ENCODE measurements around the gene CDH1. TPM values are rescaled to one million over a fixed set of nuclear protein-coding genes. Genes with fewer than 3 reads are reported as not detected.
A peak's percentile ranks its signal among the peaks of the same experiment; 100 is the strongest.

The CDH1 gene
- total RNA-seq, 1 donor from 2014 or later: 3.1 TPM

DNA sequence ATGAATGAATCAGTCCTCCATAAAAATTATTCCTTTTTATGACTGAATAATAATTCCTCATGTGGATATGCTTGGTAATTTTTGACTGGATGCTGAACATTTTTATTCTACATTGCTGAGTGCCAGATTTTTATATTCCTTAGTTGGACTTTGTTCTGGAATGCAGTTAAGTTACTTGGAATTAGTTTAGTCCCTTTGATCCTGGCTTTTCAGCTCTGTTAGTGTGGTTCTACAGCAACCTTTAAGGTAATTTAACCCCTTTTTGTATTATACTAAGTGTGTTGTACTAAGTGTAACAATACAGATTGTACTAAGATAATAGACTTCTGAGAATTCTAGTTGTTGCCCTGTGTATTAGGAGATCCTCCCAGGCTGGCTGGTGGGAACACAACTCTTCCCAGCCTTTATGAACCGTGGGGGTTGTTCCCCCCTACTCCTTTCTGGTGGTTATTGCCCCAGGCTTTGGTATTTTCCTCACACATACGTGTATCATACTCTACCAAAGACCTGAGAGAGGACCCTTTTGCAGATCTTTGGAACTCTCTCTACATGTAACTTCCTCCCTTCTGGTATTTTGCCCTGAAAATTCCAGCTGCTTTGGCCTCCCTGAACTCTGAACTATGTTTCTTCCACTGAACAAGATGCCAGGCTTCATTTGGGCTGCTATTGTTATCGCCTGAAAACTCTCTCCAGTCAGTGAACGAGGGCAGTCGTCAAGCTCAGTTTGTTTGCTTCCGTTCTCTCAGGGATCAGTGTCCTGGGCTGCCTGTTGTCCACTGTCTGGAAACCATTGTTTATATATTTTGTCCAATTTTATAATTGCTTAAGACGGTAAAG, 136.8 kb downstream of the CDH1 start:
- no peak overlapping the region for H3K27ac Mint-ChIP-seq (ENCODE audit: unreplicated experiment)
- no peak overlapping the region for H3K4me3 Mint-ChIP-seq (ENCODE audit: unreplicated experiment)
- H3K4me1 Mint-ChIP-seq (ENCODE audit: unreplicated experiment): peaks cover 3% of the 10 kb centered on the region
- no peaks in the 10 kb centered on the region for H3K27me3 Mint-ChIP-seq (ENCODE audit: unreplicated experiment)
- DNase-seq (ENCODE audit: low spot score): no peak
- H3K36me3 Mint-ChIP-seq (ENCODE audit: low read depth, unreplicated experiment): peaks cover 4% of the 10 kb centered on the region
- TF ChIP-seq, protein P1, sequence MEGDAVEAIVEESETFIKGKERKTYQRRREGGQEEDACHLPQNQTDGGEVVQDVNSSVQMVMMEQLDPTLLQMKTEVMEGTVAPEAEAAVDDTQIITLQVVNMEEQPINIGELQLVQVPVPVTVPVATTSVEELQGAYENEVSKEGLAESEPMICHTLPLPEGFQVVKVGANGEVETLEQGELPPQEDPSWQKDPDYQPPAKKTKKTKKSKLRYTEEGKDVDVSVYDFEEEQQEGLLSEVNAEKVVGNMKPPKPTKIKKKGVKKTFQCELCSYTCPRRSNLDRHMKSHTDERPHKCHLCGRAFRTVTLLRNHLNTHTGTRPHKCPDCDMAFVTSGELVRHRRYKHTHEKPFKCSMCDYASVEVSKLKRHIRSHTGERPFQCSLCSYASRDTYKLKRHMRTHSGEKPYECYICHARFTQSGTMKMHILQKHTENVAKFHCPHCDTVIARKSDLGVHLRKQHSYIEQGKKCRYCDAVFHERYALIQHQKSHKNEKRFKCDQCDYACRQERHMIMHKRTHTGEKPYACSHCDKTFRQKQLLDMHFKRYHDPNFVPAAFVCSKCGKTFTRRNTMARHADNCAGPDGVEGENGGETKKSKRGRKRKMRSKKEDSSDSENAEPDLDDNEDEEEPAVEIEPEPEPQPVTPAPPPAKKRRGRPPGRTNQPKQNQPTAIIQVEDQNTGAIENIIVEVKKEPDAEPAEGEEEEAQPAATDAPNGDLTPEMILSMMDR (IDR thresholded peaks at IDR 0.05; ENCODE audit: unreplicated experiment): no peak
- no peaks in the 10 kb centered on the region for H3K9me3 Mint-ChIP-seq (ENCODE audit: unreplicated experiment)

DNA sequence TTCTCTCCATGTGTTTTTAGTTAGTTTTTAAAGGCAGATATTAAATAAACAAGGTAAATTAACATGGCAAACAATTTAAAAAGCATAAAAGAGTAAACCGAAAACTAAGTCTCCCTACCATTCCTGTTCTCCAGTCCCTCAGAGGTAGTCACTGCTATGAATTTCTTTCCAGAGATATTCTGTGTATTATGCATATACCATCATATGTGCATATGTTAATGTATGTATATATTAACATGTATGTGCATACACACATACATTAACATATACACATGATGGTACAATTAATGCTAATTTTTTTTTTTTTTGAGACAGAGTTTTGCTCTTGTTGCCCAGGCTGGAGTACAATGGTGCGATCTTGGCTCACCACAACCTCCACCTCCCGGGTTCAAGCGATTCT, 138.8 kb downstream of the CDH1 start:
- no peak overlapping the region for H3K4me3 Mint-ChIP-seq (ENCODE audit: unreplicated experiment)
- H3K27me3 Mint-ChIP-seq (ENCODE audit: unreplicated experiment): no peaks in the 10 kb centered on the region
- H3K4me1 Mint-ChIP-seq (ENCODE audit: unreplicated experiment): no peaks in the 10 kb centered on the region
- H3K9me3 Mint-ChIP-seq (ENCODE audit: unreplicated experiment): no peaks in the 10 kb centered on the region
- TF ChIP-seq, protein P1 (IDR thresholded peaks at IDR 0.05; ENCODE audit: unreplicated experiment): no peak
- DNase-seq (ENCODE audit: low spot score): no peak
- no peak overlapping the region for H3K27ac Mint-ChIP-seq (ENCODE audit: unreplicated experiment)
- peaks cover 4% of the 10 kb centered on the region for H3K36me3 Mint-ChIP-seq (ENCODE audit: low read depth, unreplicated experiment)

- no peaks in the 10 kb centered on the region for H3K27me3 Mint-ChIP-seq (ENCODE audit: unreplicated experiment)
- H3K36me3 Mint-ChIP-seq (ENCODE audit: low read depth, unreplicated experiment): no peaks in the 10 kb centered on the region
- TF ChIP-seq, protein P1 (IDR thresholded peaks at IDR 0.05; ENCODE audit: unreplicated experiment): no peak
- no peak overlapping the region for H3K4me3 Mint-ChIP-seq (ENCODE audit: unreplicated experiment)
- no peaks in the 10 kb centered on the region for H3K9me3 Mint-ChIP-seq (ENCODE audit: unreplicated experiment)
- H3K4me1 Mint-ChIP-seq (ENCODE audit: unreplicated experiment): peaks cover 17% of the 10 kb centered on the region
- no peak for DNase-seq (ENCODE audit: low spot score)
- H3K27ac Mint-ChIP-seq (ENCODE audit: unreplicated experiment): no peak overlapping the region
These were observed 146.6 kb downstream of the CDH1 start for GRCh38 chr16:68883685-68884084.

GRCh38 chr16:68884401-68884800, 147.3 kb downstream of the CDH1 start:
- no peak overlapping the region for H3K4me3 Mint-ChIP-seq (ENCODE audit: unreplicated experiment)

More at GRCh38 chr16:68884401-68884800, 147.3 kb downstream of the CDH1 start:
- H3K4me1 Mint-ChIP-seq (ENCODE audit: unreplicated experiment): peaks cover 17% of the 10 kb centered on the region
- DNase-seq (ENCODE audit: low spot score): no peak
- TF ChIP-seq, protein P1 (IDR thresholded peaks at IDR 0.05; ENCODE audit: unreplicated experiment): no peak
- H3K27ac Mint-ChIP-seq (ENCODE audit: unreplicated experiment): peak overlapping the region; percentile 61
- H3K9me3 Mint-ChIP-seq (ENCODE audit: unreplicated experiment): no peaks in the 10 kb centered on the region
- no peaks in the 10 kb centered on the region for H3K27me3 Mint-ChIP-seq (ENCODE audit: unreplicated experiment)
- H3K36me3 Mint-ChIP-seq (ENCODE audit: low read depth, unreplicated experiment): no peaks in the 10 kb centered on the region

Other genes starting within 250 kb of the CDH1 start
- 35.6 TPM for gene ZFP90, start 198.0 kb upstream of the CDH1 start, total RNA-seq (ENCODE audit: unreplicated experiment)
- gene CDH3, start 92.0 kb upstream of the CDH1 start, total RNA-seq (ENCODE audit: unreplicated experiment): 3.2 TPM
- 10.4 TPM for gene TANGO6, start 106.2 kb downstream of the CDH1 start, total RNA-seq (ENCODE audit: unreplicated experiment)

All from endothelial cell (in vitro differentiated cells).